GM12878 (cell line): ENCODE data around the gene PGA4. TPM values are rescaled to one million over a fixed set of nuclear protein-coding genes. Genes with fewer than 3 reads are reported as not detected.

ENCODE experiments used
- ATAC-seq: fragments of 200-7000 bp; cut with Tn5 transposase; 3 replicates; pipeline ENCODE4 v1.9.1; 2020; ENCODE audit warnings: mild to moderate bottlenecking, moderate library complexity
- BruUV-seq: library from RNA; stranded (reverse); fragments of 400-500 nt; replicated peaks from 2 replicates; lab custom pipeline; 2021; lab: Mats Ljungman, UMichigan
- CTCF ChIA-PET: fragments of 300-600 bp; sonication (Branson Sonifier 250); formaldehyde crosslinking; extraction: SDS; loops from one replicate; lab custom pipeline; 2021; ENCODE audit warnings: inconsistent platforms; lab: Yijun Ruan, JAX
- POLR2A ChIA-PET: fragments of 350-600 bp; formaldehyde crosslinking; extraction: SDS; loops from one replicate; lab custom pipeline; 2021; ENCODE audit warnings: inconsistent platforms; lab: Charles Lee
- RAD21 ChIA-PET: fragments of 300-600 bp; sonication (Branson Sonifier 250); formaldehyde crosslinking; loops from one replicate; lab custom pipeline; 2023; ENCODE audit warnings: antibody characterized with exemption; ENCODE audit not compliant: unreplicated experiment; lab: Charles Lee
- SMC1A ChIA-PET: fragments of 300-600 bp; sonication (Branson Sonifier 250); formaldehyde crosslinking; loops from one replicate; lab custom pipeline; 2023; ENCODE audit not compliant: unreplicated experiment, uncharacterized antibody; lab: Charles Lee
- DNase-seq: peaks from one replicate; pipeline ENCODE4 v3.0.0-alpha.2; 2011; ENCODE audit warnings: low read depth, low spot score
- FAIRE-seq: peaks from 3 replicates; lab custom pipeline; 2011; peaks lifted over from hg19 to GRCh38; lab: Jason Lieb, UNC
- H2AFZ ChIP-seq: 2 replicates; pipeline ENCODE4 v1.6.0; 2011; ENCODE audit warnings: low read depth, low read length, control low read depth; ENCODE audit not compliant: control insufficient read depth
- H3K27ac ChIP-seq: 2 replicates; pipeline ENCODE4 v1.5.1; 2011; ENCODE audit warnings: control low read depth; ENCODE audit not compliant: control insufficient read depth, insufficient read depth
- H3K27me3 ChIP-seq, 2 experiments: replicated peaks in 1 of 2; 2 replicates each; pipeline versions ENCODE4 v1.6.0 to v1.6.1; 2011; ENCODE audit warnings: low read length in 1 of 2; ENCODE audit not compliant: control insufficient read depth in 2 of 2, insufficient read depth in 2 of 2
- H3K36me3 ChIP-seq, 2 experiments: 2 replicates each; pipeline ENCODE4 v1.5.1; 2011; ENCODE audit warnings: low read length in 1 of 2; ENCODE audit not compliant: control insufficient read depth in 2 of 2, insufficient read depth in 2 of 2
- H3K4me1 ChIP-seq: 2 replicates; pipeline ENCODE4 v1.6.1; 2011; ENCODE audit warnings: mild to moderate bottlenecking, low read length, moderate library complexity, mixed read lengths; ENCODE audit not compliant: control insufficient read depth, insufficient read depth
- H3K4me2 ChIP-seq: 2 replicates; pipeline ENCODE4 v1.6.0; 2011; ENCODE audit warnings: control low read depth; ENCODE audit not compliant: control insufficient read depth, insufficient read depth
- H3K4me3 ChIP-seq: fragments of 200-600 bp; sonication (generic); 2 replicates; pipeline ENCODE4 v1.5.1; 2016
- H3K79me2 ChIP-seq: 2 replicates; pipeline ENCODE4 v1.6.0; 2011; ENCODE audit warnings: low read length; ENCODE audit not compliant: control insufficient read depth, insufficient read depth
- H3K9ac ChIP-seq: 2 replicates; pipeline ENCODE4 v1.8.0; 2011; ENCODE audit warnings: low read length, control low read depth, mixed read lengths; ENCODE audit not compliant: control insufficient read depth, insufficient read depth
- H3K9me3 ChIP-seq: replicated peaks from 3 replicates; pipeline ENCODE4 v1.5.1; 2011; ENCODE audit warnings: mild to moderate bottlenecking, low read length; ENCODE audit not compliant: control insufficient read depth, insufficient read depth
- H4K20me1 ChIP-seq: 2 replicates; pipeline ENCODE4 v1.6.0; 2011; ENCODE audit not compliant: control insufficient read depth, insufficient read depth
- BCL11A ChIP-seq: IDR thresholded peaks from 2 replicates; pipeline ENCODE4 v1.6.1; 2011; ENCODE audit warnings: low read depth, low read length
- BCL3 ChIP-seq: IDR thresholded peaks from 2 replicates; pipeline ENCODE4 v1.6.1; 2011; ENCODE audit warnings: borderline replicate concordance, low read depth, mild to moderate bottlenecking, moderate library complexity, low read length; ENCODE audit not compliant: insufficient read depth, poor library complexity, severe bottlenecking
- IKZF2 ChIP-seq, 2 experiments: fragments of 450-650 bp; IDR thresholded peaks; 2 replicates each; pipeline ENCODE4 v1.6.1; 2017; ENCODE audit warnings: mild to moderate bottlenecking in 2 of 2, moderate library complexity in 2 of 2
- MTA2 ChIP-seq: fragments of 450-650 bp; IDR thresholded peaks from 2 replicates; pipeline ENCODE4 v1.6.1; 2016; ENCODE audit warnings: low read depth, mild to moderate bottlenecking, moderate library complexity
- RBBP5 ChIP-seq: fragments of 200-600 bp; sonication (generic); conservative IDR thresholded peaks from 2 replicates; pipeline ENCODE4 v1.6.1; 2016
- TARDBP ChIP-seq: IDR thresholded peaks from 2 replicates; pipeline ENCODE4 v1.6.1; 2016; ENCODE audit warnings: borderline replicate concordance
- YY1 ChIP-seq: IDR thresholded peaks from 2 replicates; pipeline ENCODE4 v1.6.1; 2011; ENCODE audit warnings: low read depth, mild to moderate bottlenecking, low read length
- ZBTB4 ChIP-seq: fragments of 450-650 bp; formaldehyde crosslinking; IDR thresholded peaks from 2 replicates; pipeline ENCODE4 v1.4.0; 2022; ENCODE audit warnings: mild to moderate bottlenecking, moderate library complexity
- WGBS: methylation state at CpG from one replicate; pipeline ENCODE4 v1.1.6; 2016; ENCODE audit warnings: low lambda C conversion rate; ENCODE audit not compliant: insufficient replicate concordance, insufficient coverage; ENCODE audit errors: missing lambda C conversion rate; 5-methylcytosine and 5-hydroxymethylcytosine counted together
- in situ Hi-C: fragments of 300-500 bp; cut with MboI; formaldehyde crosslinking; loops from 9 replicates; pipeline ENCODE4 v1.14.3; 2018; ENCODE audit warnings: mixed read lengths
- intact Hi-C: fragments of 100-400 bp; cut with micrococcal nuclease; formaldehyde crosslinking; loops from one replicate; pipeline ENCODE4 v1.14.2; 2022; ENCODE audit not compliant: unreplicated experiment
- polyA plus RNA-seq, 11 experiments: library from polyadenylated mRNA; depleted of rRNA in 4 of 11; unstranded in 6 of 11; stranded (reverse) in 5 of 11; fragments of >200 nt; fragmentation: Nextera tagmentation in 4 of 11; fragmentation: Illumina TruSeq in 1 of 11; extraction: Ambion mirVana in 4 of 11; extraction: Trizol in 1 of 11; gene quantifications; 1 replicate in 1 of 11; 2 replicates in 10 of 11; pipeline versions ENCODE4 v1.2.1 to v1.2.3, GENCODE V29; 2011 to 2016; ENCODE audit warnings: inconsistent platforms in 2 of 11, missing spikeins in 2 of 11, low read depth in 1 of 11
- total RNA-seq, 4 experiments: library from RNA; depleted of rRNA in 3 of 4; stranded (reverse); fragments of >200 nt in 3 of 4; fragmentation: Illumina TruSeq in 1 of 4; extraction: Trizol in 1 of 4; gene quantifications; 2 replicates each; pipeline versions ENCODE4 v1.2.1 to v1.2.3, GENCODE V29; 2013 to 2021
- TF ChIP-seq, protein P1 (sequence below): fragments of 450-650 bp; IDR thresholded peaks from 2 replicates; pipeline ENCODE4 v1.6.1; 2018; ENCODE audit warnings: borderline replicate concordance, mild to moderate bottlenecking; ENCODE audit not compliant: partially characterized antibody
- TF ChIP-seq, protein P2 (sequence below): fragments of 450-650 bp; IDR thresholded peaks from 2 replicates; pipeline ENCODE4 v1.6.1; 2017; ENCODE audit warnings: antibody characterized with exemption, mild to moderate bottlenecking, moderate library complexity

Gene PGA4
- total and polyA plus RNA-seq, 10 of the 15 experiments (the other 5 are each of a cell fraction or from before 2014, with no cell fraction given): not detected

GRCh38 chr11:61194981-61195695, 27.0 kb upstream of the PGA4 start:
- no peak overlapping the region for H3K9ac ChIP-seq
- intact Hi-C loops (no loop called here), in situ Hi-C loops (loop anchor here (5.0 kb wide), 1 partner anchor 72 kb away; no protein-coding TSS in a partner anchor)
- no peak for ATAC-seq
- H3K79me2 ChIP-seq: no peaks in the 10 kb centered on the region
- no peak overlapping the region for H3K4me2 ChIP-seq
- peaks cover 3% of the 10 kb centered on the region; the same call in 2 of the 3 replicates for H3K9me3 ChIP-seq
- H3K27me3 ChIP-seq: no peaks in the 10 kb centered on the region
- no TSS peak for BruUV-seq
- ChIA-PET RAD21 (no interaction called here), POLR2A (interaction anchor here (0.6 kb wide), 1 partner anchor 105 kb away, joined by 3 read pairs; no protein-coding TSS in a partner anchor), CTCF (interaction anchor here (0.9 to 1.9 kb wide), 3 partner anchors 8 to 134 kb away, joined by 3 to 8 read pairs (median 4); no protein-coding TSS in a partner anchor), SMC1A (no interaction called here)
- H3K36me3 ChIP-seq: no peaks in the 10 kb centered on the region
- H3K4me3 ChIP-seq: no peak overlapping the region
- H3K27ac ChIP-seq: no peak overlapping the region
- no peak for FAIRE-seq
- WGBS: 16% methylated on average over 7 of the region's 7 CpGs
- no peaks in the 10 kb centered on the region for H4K20me1 ChIP-seq
- H3K4me1 ChIP-seq: no peaks in the 10 kb centered on the region
- DNase-seq: no peak
- no peak overlapping the region for H2AFZ ChIP-seq
- TF ChIP-seq BCL11A (no peak), RBBP5 (no peak), TARDBP (no peak), ZBTB4 (CRISPR knock-in tag) (no peak), IKZF2 (IDR thresholded peaks at IDR 0.05) (no peak), YY1 (no peak), MTA2 (no peak), BCL3 (no peak)
- TF ChIP-seq, protein P1, sequence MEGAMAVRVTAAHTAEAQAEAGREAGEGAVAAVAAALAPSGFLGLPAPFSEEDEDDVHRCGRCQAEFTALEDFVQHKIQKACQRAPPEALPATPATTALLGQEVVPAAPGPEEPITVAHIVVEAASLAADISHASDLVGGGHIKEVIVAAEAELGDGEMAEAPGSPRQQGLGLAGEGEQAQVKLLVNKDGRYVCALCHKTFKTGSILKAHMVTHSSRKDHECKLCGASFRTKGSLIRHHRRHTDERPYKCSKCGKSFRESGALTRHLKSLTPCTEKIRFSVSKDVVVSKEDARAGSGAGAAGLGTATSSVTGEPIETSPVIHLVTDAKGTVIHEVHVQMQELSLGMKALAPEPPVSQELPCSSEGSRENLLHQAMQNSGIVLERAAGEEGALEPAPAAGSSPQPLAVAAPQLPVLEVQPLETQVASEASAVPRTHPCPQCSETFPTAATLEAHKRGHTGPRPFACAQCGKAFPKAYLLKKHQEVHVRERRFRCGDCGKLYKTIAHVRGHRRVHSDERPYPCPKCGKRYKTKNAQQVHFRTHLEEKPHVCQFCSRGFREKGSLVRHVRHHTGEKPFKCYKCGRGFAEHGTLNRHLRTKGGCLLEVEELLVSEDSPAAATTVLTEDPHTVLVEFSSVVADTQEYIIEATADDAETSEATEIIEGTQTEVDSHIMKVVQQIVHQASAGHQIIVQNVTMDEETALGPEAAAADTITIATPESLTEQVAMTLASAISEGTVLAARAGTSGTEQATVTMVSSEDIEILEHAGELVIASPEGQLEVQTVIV: no peak
- TF ChIP-seq, protein P2, sequence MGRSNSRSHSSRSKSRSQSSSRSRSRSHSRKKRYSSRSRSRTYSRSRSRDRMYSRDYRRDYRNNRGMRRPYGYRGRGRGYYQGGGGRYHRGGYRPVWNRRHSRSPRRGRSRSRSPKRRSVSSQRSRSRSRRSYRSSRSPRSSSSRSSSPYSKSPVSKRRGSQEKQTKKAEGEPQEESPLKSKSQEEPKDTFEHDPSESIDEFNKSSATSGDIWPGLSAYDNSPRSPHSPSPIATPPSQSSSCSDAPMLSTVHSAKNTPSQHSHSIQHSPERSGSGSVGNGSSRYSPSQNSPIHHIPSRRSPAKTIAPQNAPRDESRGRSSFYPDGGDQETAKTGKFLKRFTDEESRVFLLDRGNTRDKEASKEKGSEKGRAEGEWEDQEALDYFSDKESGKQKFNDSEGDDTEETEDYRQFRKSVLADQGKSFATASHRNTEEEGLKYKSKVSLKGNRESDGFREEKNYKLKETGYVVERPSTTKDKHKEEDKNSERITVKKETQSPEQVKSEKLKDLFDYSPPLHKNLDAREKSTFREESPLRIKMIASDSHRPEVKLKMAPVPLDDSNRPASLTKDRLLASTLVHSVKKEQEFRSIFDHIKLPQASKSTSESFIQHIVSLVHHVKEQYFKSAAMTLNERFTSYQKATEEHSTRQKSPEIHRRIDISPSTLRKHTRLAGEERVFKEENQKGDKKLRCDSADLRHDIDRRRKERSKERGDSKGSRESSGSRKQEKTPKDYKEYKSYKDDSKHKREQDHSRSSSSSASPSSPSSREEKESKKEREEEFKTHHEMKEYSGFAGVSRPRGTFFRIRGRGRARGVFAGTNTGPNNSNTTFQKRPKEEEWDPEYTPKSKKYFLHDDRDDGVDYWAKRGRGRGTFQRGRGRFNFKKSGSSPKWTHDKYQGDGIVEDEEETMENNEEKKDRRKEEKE: no peak
